CD4-positive, alpha-beta T cell treated with Interleukin-4 for 4 hours (primary cell): ENCODE measurements around the gene NCOA3.
A peak's percentile ranks its signal among the peaks of the same experiment; 100 is the strongest.

Experiments
- DNase-seq: peaks from one replicate; pipeline ENCODE4 v3.0.0-alpha.2; 2020

Gene NCOA3

DNA sequence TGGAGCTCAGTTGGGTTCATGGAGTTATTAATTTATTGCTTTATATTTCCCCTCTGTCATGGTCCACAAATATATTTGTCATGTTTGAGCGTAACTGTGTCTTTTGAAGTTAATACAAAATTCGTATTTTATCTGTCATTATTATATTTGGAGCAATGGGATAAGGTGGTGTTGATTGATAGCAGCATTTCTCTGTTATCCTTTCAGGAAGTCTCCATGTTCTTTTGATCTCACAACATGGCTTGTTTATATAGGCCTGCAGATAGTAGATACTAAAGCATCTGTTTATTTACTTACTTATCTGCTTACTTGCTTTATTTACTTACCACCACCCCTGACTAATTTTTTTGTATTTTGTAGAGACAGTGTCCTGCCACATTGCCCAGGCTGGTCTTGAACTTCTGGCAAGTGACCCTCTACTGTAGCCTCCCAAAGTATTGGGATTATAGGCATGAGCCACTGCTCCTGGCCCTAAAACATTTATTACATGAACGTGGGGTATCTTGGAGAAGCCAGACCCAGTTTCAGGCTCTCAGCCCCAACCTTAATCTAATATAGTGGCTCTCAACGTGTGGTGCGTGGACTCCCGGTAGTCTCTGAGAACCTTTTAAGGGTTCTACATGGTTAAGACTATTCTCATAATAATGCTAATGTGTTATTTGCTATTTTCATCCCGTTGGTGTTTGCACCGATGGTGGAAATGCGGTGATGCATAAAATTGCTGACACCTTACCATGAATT, 104.2 kb downstream of the NCOA3 start:
- no peak for DNase-seq

DNA sequence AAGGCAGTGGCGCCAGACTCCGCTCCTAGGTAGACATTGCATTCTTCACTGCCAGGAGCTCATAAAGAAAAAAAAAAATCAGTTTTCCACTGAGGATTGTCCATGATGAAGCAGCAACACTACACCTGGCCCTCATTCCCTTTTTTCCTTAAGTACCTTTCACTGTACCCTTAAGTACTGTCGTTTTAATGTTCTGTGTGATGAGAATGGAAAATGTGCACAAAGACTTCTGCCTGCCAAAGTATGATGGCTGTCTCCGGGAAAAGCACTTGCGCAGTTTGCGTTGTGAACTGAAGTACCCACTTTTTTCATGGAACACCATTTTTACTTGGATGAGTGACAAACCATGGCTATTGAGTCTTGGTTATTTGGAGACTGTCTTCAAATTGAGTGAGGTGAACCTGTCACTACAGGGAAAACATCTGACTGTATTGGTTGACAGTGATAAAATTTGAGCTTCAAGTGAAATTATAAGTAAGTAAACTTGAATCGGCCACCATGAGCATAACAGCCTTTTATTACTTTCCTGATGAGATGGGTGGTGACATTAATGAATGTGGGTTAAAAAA, 104.8 kb downstream of the NCOA3 start:
- no peak for DNase-seq

DNA sequence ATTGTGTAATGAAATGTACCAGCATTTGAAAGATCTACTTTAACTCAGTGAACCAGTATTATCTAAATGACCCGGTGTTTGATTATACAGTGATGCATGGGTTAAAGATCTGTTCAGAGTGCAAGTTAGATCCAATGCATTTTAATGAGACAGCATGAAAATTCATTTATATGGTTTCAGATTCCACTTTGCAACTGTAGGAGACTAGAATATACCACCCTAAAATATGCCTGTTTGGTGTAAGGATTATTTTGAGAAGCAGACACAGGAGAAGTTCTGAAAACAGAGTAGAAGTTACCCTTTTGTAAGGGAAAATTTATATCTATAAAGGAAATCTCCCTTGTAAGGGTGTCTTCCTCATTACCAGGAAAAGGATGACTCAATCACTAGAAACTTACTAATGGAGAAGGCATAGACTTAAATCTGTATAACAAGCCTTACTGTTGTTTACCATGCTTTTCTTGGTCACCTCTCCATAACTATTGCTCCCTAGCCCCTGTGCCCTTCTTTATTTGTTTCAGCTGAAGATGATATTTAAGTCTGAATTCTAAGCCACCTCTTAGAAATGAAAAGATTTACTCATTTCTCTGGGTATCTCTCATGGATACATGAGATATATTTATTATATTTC, 105.4 kb downstream of the NCOA3 start:
- peak; percentile 53 for DNase-seq

DNA sequence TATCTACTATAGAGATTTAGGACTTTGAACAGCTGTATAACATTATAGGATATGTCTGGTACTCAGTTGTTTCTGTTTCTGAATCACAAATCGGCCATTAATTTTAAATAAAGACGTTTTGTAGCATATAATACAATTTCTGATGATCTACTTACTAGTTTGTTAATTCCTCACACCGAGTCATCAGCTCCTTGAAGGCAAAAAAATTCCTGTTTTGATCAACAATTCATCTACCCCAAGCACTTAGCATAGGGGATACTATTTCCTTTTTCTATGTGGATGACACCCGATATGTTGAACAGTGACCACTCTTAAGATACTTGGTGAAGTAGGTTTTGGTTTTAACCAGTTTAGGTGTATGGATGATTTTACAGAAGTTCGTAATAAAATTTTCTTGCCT, 107.3 kb downstream of the NCOA3 start:
- DNase-seq, result no peak

DNA sequence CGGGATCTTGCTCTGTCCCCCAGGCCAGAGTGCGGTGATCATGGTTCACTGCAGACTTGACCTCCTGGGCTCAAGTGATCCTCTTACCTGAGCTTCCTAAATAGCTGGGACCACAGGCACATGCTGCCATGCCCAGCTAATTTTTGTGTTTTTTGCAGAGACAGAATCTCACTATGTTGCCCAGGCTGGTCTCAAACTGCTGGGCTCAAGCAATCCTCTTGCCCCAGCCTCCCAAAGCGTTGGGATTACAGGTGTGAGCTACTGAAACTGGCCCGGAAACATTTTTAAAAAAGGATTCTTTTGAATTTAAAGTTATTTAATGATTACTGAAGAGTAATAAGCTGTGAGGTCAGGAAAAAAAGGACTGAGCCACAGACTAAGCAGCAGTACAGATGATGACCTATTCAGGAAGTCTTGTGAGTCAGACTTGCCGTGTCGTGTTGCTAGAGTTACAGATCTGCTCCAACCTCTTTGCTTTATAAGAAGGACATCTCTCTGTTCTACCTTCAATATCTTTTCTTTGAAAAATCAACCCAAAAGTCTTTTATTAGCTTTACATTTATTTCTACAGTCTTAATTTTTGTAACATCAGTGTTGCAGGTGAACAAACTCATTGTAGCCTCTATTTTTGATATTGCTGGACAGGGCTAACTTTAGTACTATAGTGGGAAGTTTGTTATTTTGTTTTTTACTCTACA, 108.7 kb downstream of the NCOA3 start:
- DNase-seq, result peak; percentile 84

DNA sequence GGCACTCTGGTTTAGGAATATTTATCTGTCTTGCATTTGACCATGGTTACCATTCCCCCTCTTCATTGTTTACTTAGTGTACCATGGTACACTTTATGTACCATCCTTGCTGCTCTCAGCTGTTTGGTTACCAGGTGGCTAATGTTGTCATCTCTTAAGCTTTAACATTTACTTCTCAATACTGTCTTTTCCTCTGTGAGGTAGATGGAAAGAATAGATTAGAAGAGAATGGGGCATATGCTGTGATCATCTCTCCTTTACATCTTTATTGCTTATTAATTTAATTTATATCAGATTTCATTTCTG, 109.2 kb downstream of the NCOA3 start:
- peak; percentile 68 for DNase-seq

DNA sequence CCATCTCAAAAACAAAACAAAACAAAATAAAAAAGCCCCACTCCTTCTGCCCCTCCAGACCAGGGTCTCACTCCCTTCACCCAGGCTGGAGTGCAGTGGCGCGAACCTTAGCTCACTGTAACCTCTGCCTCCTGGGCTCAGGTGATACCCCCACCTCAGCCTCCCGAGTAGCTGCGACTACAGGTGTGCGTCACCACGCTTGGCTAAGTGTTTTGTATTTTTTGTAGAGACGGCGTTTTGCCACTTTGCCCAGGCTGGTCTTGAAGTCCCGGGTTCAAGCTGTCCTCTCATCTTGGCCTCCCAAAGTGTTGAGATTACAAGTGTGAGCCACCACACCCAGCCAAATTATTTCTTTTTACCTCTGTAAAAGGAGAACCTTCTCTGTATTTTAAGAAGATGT, 110.1 kb downstream of the NCOA3 start:
- DNase-seq, result no peak

DNA sequence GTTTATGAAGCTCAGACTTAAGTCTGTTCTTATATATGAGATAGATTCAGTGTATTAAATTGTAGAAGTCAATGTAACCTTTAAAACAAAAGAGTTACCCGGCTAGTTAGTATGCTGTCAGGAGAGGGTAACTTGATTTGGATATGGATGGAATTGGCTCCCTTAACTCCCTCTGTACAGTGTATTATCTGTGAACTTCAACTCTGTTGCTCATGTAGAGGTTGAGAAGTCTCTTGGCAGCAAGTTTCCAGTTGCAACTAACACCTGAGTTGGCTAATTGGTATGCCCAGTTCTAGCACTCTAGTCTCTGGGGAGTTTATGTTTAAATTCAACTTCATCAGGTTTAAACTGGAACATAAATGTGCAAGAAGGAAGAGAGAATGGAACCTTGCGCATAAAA, 111.0 kb downstream of the NCOA3 start:
- DNase-seq, result no peak

DNA sequence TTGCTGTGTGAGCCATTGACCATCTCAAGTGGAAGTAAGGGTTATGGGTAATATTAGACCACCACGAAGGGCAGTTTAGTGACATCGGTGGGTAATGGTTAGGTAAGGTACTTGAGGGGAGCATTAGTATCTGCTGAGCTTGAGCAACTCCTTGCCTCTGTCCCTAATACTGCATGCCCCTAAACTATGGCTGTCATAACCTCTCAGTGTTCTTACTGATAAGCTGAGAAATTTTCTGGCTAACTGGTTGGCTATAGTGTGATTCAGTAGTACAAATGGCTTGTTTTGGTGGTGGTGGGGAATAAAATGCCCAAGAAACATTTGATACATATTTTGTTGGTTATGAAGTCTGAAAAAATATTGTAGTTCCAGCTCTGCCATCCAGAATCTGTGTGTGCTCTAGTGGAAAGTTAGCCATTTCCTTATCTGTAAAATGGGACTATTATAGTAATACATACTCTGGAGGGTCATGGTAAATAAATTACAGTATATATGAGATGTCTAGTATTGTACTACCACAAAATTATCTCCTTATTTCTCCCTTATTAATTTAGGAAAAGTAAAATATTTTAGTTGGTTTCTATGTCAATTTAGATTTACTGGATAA, 113.1 kb downstream of the NCOA3 start:
- no peak for DNase-seq

DNA sequence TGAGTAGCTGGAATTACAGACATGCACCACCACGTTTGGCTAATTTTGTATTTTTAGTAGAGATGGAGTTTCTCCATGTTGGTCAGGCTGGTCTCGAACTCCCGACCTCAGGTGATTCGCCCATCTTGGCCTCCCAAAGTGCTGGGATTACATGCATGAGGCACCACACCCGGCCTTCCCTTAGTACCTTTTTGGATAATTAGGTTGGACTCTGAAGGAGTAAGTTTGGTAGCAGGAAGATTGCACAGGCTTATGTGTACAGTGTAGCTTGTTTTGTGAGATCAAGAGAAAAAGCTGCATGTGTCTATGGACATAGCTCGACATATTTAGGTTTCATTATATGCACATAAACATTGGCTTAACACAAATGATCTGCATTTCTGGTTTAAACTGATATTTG, 116.8 kb downstream of the NCOA3 start:
- DNase-seq, result no peak

DNA sequence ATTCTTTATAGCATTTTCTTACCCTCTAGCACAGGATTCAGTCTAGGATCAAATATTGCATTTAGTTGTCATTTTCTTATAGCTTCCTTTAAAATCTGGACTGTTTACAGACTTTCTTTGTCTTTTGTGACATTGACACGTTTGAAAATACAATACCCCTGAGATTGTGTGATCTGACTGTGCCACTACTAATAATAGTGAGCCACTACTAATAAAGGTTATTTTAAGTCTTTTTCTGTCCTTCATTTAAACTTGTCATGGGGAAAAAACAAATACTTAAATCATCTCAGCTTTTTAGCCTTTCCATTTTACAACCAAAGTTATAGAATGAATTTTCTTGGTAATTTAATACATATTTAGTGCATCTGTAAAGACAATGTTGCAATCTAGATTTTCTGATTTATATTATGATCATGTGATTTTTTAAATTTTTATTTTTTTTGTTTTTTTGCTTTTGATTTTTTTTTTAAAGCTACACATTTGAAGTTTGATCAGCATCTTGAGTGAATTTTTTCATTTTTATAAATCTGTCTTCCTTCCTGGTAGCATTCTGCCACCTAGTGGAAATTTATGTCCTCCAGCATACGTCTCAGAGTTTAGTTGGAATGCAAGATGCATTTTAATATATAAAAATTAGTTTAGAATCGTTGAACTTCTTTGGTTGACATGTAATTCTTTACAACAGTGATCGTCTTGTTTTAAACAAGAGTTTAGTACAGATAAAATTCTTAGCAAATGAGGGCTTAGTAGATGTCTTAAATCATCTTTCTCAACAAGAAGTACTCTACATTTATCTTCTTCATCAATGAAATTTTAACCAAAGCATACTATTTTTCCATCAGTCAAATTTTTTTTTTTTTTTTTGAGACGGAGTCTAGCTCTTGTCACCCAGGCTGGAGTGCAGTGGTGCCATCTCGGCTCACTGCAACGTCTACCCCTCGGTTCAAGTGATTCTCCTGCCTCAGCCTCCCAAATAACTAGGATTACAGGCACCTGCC, 119.4 kb downstream of the NCOA3 start:
- peak; percentile 62 for DNase-seq

DNA sequence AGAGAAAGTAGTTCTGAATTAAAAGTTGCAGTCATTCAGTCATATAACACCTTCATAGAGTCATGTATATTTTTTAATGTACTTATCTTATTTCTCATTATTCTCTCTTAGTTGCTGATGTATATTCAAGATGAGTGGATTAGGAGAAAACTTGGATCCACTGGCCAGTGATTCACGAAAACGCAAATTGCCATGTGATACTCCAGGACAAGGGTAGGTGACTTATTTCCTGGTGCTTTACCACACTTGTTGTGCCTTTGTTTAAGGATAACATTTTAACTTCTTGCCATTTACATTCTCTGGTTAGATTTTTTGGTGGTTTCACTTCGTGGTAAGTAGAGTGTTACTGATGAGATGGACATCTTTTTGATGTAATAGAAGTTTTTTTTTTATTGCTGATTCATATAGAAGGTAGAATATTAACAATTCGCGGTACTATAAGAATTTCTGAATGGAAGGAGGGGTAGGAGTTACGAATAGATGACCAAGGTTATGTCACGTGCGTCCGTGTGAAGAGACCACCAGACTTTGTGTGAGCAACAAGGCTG, 120.5 kb downstream of the NCOA3 start:
- DNase-seq, result no peak

DNA sequence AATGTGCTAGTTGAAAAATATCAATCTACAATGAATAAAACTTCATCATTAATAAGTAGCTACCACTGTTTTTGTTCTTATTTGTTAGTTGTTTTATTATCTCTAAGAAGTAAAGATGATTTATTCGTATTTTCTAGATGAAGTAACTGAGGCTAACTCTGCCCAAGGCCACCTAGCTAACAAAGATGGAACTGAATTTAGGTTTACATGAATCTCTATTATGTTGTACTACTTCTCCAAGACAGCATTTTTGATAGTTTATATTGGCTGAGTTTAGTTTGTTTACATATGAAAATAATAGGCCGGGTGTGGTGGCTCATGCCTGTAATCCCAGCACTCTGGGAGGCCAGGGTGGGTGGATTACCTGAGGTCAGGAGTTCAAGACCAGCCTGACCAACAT, 121.5 kb downstream of the NCOA3 start:
- no peak for DNase-seq

DNA sequence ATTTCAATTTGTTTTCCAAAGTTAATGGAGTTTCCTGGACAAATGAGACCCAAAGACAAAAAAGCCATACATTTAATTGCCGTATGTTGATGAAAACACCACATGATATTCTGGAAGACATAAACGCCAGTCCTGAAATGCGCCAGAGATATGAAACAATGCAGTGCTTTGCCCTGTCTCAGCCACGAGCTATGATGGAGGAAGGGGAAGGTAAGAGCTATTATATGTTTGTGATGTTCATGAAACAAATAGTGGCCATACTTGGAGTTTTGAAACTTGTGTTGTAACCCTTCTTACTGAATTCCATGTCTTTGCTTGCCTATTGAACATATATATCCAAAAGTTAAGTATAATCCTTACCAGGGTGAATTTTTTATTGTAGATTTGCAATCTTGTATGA, 125.9 kb downstream of the NCOA3 start:
- no peak for DNase-seq

DNA sequence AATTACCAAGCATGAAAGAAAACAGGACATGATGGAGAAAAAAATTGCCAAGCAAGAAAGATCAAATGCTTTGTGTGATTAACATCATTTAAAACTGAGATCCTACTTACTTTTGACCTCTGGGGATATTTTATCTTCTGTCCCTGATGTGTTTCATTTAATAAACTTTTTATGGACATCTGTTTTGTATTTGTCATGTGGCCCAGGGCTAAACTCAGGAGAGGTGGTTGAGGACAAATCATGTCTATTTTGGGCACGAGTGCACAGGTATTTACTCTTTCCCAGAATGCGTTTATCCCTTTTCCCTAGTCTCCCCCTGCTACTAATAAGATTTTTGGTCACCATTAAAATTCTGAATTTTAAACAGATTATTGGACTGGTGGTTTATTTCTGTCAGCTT, 128.2 kb downstream of the NCOA3 start:
- no peak for DNase-seq

DNA sequence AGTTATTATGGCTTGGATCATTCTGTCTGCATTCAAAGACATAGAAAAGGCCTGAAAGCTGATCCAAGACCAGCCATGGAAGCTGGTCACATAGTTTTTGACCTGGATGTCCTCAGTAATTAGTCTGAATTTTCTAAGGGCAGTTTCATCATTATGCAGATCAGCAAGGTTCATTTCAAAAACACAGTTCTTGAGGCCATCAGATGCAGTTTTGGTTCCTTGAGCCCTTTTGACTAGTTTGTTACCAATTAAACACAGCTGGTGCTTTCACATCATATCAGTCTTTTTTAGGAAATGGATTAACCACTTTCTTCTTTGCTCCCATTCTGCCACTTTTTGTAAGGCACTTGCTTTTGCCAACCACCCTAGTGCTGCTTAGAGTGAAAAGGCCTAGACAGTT, 129.4 kb downstream of the NCOA3 start:
- no peak for DNase-seq

DNA sequence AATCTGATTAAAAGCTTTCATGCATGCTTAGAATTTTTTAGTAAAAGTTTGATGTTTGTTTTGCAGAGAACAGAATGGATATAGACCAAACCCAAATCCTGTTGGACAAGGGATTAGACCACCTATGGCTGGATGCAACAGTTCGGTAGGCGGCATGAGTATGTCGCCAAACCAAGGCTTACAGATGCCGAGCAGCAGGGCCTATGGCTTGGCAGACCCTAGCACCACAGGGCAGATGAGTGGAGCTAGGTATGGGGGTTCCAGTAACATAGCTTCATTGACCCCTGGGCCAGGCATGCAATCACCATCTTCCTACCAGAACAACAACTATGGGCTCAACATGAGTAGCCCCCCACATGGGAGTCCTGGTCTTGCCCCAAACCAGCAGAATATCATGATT, 133.6 kb downstream of the NCOA3 start:
- DNase-seq, result no peak

DNA sequence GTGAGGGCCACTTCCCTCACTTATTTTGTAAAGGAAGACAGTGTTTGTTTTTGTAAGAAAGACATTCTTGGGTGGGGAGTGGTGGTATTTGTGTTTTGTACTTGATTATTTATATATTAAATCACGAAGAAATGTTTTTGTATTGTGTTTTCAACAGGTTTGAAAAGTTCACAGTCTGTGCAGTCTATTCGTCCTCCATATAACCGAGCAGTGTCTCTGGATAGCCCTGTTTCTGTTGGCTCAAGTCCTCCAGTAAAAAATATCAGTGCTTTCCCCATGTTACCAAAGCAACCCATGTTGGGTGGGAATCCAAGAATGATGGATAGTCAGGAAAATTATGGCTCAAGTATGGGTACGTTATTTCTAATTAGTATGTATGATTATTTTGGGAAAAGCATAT, 137.2 kb downstream of the NCOA3 start:
- DNase-seq, result no peak

DNA sequence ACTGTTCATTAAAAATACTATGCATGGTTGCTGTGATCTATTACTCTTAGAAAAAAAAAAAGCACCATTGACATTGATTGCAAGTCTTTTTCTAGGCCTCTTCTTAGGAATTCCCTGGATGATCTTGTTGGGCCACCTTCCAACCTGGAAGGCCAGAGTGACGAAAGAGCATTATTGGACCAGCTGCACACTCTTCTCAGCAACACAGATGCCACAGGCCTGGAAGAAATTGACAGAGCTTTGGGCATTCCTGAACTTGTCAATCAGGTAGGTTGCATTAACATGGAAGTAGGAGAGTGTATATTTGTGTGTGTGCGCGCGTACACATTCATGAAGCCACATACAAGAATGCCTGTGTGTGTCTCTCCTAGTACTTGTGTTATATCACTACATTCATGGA, 140.4 kb downstream of the NCOA3 start:
- no peak for DNase-seq

DNA sequence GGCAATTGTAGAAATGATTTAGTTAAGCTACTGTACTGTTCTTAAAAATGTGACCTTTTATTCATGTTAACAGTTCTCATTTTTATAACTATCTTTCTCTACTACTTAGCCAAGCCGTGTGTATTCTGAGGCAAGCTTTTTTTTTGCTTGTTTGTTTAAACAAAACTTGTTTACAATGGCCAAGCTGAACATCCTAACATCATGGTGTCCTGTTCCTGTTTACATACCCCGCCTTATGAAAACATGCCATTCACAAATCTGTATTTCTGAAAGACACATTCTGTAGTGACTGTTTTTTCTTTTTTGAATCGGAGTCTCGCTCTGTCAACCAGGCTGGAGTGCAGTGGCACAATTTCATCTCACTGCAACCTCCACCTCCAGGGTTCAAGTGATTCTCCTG, 140.9 kb downstream of the NCOA3 start:
- no peak for DNase-seq

DNA sequence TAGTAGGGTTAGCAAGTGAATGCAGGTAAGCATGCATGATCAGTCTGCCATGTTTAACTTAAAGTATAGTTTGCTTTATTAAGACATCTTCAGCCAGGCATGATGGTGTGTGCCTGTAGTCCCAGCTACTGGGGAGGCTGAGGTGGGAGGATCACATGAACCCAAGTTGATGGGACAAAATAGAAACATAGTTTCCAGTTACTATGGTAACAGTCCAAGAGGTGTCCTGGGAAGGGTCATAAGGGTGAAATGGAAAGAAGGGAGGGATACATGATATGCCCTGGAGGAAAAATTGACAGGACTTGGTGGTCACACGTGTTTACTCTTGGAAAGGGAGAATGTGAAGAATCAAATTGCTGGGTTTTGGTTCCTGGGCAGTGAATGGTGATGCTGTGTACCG, 143.9 kb downstream of the NCOA3 start:
- no peak for DNase-seq

DNA sequence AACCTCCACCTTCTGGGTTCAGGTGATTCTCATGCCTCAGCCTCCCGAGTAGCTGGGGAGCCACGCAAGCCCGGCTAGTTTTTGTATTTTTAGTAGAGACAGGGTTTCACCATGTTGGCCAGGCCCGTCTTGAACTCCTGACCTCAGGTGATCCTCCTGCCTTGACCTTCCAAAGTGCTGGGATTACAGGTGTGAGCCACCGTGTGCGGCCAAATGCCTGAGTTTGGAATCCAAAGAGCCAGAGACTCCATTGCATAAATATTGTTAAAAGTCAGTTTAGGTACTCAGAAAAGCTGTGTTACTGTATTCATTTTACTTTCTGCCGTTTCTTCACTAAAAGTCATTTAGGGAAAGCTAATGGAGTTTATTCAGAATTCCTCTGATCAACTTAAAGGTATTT, 146.3 kb downstream of the NCOA3 start:
- no peak for DNase-seq
